HEK293 (cell line): ENCODE results near the gene SUN5.

Source experiments
- FEZF1 ChIP-seq: fragments of 450-650 bp; formaldehyde crosslinking; IDR thresholded peaks from 2 replicates; pipeline ENCODE4 v1.5.1; 2016; ENCODE audit warnings: missing biosample characterization, missing genetic modification characterization
- SETDB1 ChIP-seq: IDR thresholded peaks from one replicate; pipeline ENCODE4 v1.6.1; 2017; ENCODE audit warnings: mild to moderate bottlenecking, low read length, moderate library complexity, mixed read lengths; ENCODE audit not compliant: insufficient read length
- ZEB2 ChIP-seq: fragments of 450-650 bp; formaldehyde crosslinking; IDR thresholded peaks from 2 replicates; pipeline ENCODE4 v1.5.1; 2016; ENCODE audit warnings: missing biosample characterization, missing genetic modification characterization
- ZNF830 ChIP-seq: fragments of 450-650 bp; IDR thresholded peaks from 2 replicates; pipeline ENCODE4 v1.5.0; 2018; ENCODE audit warnings: missing biosample characterization, missing genetic modification characterization, low read depth, mild to moderate bottlenecking, moderate library complexity
- TF ChIP-seq, protein P1 (sequence below): fragments of 450-650 bp; formaldehyde crosslinking; IDR thresholded peaks from 2 replicates; pipeline ENCODE4 v1.5.1; 2016; ENCODE audit warnings: missing biosample characterization, missing genetic modification characterization
- TF ChIP-seq, protein P2 (sequence below): fragments of 450-650 bp; formaldehyde crosslinking; IDR thresholded peaks from 2 replicates; pipeline ENCODE4 v1.5.1; 2016; ENCODE audit warnings: missing biosample characterization, missing genetic modification characterization

DNA sequence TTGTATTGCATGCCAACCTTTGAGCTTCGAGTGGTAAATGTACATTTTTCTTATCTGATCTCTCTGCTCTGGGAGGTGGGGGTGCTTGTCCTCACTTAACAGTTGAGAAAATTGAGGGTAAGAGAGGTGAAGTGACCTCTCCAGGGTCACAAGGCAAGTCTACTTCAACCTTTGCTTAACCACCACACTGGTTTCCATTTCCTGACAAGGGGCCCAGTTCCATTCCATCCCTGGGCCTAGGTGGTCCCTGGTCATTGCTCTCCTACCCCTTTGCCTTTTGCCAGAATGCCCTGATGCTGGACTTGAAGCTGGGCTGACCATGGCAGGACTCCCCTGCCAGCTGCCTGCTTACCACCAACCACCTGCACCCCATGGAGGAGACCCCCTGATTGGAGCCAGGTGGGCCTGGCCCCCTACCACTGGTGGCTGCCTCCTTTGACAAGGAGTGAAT, 39.5 kb upstream of the SUN5 start:
- no peak for TF ChIP-seq SETDB1
- no peak for TF ChIP-seq ZEB2 (tag by site-specific recombination)
- TF ChIP-seq, protein P1, sequence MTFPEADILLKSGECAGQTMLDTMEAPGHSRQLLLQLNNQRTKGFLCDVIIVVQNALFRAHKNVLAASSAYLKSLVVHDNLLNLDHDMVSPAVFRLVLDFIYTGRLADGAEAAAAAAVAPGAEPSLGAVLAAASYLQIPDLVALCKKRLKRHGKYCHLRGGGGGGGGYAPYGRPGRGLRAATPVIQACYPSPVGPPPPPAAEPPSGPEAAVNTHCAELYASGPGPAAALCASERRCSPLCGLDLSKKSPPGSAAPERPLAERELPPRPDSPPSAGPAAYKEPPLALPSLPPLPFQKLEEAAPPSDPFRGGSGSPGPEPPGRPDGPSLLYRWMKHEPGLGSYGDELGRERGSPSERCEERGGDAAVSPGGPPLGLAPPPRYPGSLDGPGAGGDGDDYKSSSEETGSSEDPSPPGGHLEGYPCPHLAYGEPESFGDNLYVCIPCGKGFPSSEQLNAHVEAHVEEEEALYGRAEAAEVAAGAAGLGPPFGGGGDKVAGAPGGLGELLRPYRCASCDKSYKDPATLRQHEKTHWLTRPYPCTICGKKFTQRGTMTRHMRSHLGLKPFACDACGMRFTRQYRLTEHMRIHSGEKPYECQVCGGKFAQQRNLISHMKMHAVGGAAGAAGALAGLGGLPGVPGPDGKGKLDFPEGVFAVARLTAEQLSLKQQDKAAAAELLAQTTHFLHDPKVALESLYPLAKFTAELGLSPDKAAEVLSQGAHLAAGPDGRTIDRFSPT (tag by site-specific recombination): no peak
- TF ChIP-seq, protein P2, sequence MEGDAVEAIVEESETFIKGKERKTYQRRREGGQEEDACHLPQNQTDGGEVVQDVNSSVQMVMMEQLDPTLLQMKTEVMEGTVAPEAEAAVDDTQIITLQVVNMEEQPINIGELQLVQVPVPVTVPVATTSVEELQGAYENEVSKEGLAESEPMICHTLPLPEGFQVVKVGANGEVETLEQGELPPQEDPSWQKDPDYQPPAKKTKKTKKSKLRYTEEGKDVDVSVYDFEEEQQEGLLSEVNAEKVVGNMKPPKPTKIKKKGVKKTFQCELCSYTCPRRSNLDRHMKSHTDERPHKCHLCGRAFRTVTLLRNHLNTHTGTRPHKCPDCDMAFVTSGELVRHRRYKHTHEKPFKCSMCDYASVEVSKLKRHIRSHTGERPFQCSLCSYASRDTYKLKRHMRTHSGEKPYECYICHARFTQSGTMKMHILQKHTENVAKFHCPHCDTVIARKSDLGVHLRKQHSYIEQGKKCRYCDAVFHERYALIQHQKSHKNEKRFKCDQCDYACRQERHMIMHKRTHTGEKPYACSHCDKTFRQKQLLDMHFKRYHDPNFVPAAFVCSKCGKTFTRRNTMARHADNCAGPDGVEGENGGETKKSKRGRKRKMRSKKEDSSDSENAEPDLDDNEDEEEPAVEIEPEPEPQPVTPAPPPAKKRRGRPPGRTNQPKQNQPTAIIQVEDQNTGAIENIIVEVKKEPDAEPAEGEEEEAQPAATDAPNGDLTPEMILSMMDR (tag by site-specific recombination): no peak
- TF ChIP-seq ZNF830 (tag by site-specific recombination): no peak
- TF ChIP-seq FEZF1 (tag by site-specific recombination): no peak
